Measurements from ENCODE around the gene KDM4B.

DNA sequence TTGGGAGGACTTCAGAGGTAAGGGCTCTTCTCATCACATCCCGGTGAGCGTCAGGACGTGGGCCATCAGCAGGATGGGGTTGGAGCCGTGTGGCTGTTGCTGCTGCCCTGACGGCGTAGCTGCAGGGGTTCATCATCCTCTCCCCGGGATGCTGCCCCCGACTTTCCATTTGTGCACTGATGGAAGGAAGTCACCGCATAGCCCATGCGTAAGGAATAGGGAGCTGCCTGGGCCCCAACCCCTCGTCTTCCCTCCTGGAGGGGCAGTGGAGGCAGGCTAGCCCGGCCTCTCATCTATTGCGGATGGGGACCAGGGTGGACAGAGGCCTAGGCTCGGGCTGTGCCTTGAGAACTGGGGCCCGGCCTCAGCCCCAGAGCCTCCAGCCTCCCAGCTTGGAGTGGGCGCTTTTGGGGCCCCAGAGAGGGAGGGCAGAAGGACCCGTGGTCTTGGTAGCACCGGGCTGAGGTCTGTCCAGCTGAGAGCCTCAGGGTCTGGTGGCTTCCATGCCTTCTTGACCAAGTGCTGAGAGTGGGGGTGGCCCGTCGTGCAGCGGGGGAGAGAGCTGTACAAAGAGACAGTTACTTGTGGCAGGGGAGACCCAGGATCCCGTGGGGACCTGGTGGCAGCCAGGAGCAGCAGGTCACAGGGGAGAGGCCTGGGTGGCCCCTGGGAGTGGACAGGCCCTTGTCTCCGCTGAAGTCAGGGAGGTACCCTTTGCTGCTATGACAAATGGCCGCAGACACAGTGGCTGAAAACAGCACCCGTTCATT is 44.0 kb downstream of the KDM4B start:
- TF ChIP-seq, protein P1, sequence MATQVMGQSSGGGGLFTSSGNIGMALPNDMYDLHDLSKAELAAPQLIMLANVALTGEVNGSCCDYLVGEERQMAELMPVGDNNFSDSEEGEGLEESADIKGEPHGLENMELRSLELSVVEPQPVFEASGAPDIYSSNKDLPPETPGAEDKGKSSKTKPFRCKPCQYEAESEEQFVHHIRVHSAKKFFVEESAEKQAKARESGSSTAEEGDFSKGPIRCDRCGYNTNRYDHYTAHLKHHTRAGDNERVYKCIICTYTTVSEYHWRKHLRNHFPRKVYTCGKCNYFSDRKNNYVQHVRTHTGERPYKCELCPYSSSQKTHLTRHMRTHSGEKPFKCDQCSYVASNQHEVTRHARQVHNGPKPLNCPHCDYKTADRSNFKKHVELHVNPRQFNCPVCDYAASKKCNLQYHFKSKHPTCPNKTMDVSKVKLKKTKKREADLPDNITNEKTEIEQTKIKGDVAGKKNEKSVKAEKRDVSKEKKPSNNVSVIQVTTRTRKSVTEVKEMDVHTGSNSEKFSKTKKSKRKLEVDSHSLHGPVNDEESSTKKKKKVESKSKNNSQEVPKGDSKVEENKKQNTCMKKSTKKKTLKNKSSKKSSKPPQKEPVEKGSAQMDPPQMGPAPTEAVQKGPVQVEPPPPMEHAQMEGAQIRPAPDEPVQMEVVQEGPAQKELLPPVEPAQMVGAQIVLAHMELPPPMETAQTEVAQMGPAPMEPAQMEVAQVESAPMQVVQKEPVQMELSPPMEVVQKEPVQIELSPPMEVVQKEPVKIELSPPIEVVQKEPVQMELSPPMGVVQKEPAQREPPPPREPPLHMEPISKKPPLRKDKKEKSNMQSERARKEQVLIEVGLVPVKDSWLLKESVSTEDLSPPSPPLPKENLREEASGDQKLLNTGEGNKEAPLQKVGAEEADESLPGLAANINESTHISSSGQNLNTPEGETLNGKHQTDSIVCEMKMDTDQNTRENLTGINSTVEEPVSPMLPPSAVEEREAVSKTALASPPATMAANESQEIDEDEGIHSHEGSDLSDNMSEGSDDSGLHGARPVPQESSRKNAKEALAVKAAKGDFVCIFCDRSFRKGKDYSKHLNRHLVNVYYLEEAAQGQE (IDR thresholded peaks at IDR 0.05), result no peak
- TF ChIP-seq, protein P2, sequence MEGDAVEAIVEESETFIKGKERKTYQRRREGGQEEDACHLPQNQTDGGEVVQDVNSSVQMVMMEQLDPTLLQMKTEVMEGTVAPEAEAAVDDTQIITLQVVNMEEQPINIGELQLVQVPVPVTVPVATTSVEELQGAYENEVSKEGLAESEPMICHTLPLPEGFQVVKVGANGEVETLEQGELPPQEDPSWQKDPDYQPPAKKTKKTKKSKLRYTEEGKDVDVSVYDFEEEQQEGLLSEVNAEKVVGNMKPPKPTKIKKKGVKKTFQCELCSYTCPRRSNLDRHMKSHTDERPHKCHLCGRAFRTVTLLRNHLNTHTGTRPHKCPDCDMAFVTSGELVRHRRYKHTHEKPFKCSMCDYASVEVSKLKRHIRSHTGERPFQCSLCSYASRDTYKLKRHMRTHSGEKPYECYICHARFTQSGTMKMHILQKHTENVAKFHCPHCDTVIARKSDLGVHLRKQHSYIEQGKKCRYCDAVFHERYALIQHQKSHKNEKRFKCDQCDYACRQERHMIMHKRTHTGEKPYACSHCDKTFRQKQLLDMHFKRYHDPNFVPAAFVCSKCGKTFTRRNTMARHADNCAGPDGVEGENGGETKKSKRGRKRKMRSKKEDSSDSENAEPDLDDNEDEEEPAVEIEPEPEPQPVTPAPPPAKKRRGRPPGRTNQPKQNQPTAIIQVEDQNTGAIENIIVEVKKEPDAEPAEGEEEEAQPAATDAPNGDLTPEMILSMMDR (IDR thresholded peaks at IDR 0.05; ENCODE audit: low read depth, low read length, missing input control), result no peak
- TF ChIP-seq YY1 (IDR thresholded peaks at IDR 0.05) (no peak), GABPA (IDR thresholded peaks at IDR 0.05 in 1 of 2, conservative IDR thresholded peaks at IDR 0.05 in 1 of 2) (no peak), RAD21 (IDR thresholded peaks at IDR 0.05) (no peak), SP1 (IDR thresholded peaks at IDR 0.05) (no peak), JUND (IDR thresholded peaks at IDR 0.05) (no peak), TAF1 (conservative IDR thresholded peaks at IDR 0.05) (no peak)
- TF ChIP-seq, protein P3, sequence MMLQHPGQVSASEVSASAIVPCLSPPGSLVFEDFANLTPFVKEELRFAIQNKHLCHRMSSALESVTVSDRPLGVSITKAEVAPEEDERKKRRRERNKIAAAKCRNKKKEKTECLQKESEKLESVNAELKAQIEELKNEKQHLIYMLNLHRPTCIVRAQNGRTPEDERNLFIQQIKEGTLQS (IDR thresholded peaks at IDR 0.05), result no peak
